HG03139 (cell line): ENCODE measurements around the gene CACNA1S.
A peak's percentile ranks its signal among the peaks of the same experiment; 100 is the strongest.

Experiments used
- ATAC-seq: cut with Tn5 transposase; IDR thresholded peaks from one replicate; pipeline ENCODE4 v1.9.1; 2021; ENCODE audit not compliant: unreplicated experiment

CACNA1S gene

DNA sequence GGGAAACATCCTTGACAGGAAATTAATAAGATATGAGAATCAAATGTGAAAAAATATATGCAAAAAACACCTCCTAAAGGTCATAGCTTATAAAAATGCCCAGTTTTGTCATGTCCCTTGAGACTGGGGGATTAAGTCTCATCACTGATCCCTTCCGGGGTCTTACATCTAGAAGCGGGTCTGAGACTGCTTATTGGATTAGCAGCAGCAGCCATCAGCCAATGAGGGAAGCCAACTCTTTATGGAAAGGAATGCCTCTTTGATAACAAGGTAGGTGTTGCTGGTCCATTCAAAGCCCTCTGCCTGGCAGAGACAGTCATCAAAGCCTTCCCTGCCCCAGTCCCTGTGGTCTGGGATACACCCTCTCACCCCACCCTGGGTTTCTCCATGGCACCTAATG lies 3.9 kb upstream of the CACNA1S start:
- ATAC-seq: no peak

DNA sequence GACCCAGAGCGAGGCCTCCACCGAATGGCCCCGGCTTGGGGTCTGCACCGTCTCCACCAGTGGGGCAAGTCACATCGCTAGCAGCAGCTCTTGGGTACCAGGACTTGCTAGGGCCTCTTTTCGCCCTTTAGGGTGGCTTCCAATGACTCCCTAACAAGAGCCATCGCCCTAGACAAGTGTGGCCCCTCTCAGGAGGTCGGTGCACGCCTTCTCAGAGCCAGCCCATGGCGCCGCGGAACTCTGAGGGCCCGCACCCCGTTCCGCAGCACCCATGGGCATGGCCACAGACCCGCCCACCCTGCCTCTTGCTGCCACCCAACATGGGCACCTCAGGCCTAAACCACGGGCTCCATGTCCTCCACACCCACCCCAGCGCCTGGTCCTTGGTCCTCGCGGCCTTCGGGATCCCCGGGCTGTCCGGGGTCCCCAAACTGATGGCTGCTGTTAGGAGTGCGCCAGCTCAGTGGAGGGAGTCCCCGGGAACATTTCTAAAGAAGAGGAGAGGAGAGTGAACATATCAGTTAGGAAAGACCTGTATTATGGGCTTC lies 3.2 kb upstream of the CACNA1S start:
- ATAC-seq: no peak

DNA sequence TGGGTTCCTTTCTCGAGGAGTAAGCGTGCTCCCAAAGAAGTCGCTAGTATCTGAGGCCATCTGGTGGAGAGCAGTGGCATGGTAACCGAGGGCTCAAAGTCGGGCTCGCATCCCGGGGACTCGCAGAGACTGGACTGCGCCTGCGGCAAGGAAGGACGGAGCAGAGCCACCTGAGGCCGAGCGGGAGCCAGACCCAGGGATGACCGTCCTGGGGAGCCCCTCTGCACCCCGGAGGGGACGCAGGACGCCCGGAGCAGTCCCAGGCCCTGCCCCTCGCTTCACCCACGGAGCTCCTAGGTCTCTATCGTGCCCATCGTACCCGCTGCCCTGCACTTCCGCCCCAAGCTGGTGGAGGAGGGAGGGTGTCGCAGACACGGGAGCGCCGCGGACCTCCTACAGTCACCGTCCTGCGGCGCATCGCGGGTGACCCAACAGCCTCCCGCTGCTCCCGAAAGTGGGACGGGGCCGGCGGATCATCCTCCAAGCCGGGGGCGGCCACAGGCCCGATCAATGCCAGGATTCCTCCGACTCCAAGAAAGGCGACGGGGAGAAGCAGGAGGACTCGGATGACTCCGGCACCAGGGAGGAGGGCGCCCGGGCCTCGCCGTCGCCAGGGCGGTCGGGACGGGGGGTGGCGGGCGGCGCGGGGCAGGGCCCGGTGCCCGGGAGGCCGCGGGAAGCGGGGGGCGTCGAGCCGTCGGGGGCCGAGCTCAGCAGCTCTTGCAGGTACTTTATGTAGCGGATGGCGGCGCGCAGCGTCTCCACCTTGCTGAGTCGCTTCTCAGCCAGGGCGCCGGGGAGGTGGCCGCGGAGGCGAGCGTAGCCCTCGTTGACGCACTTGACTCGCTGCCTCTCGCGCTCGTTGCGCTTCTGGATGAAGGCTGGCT lies 2.3 kb upstream of the CACNA1S start:
- peak; percentile 87 for ATAC-seq

DNA sequence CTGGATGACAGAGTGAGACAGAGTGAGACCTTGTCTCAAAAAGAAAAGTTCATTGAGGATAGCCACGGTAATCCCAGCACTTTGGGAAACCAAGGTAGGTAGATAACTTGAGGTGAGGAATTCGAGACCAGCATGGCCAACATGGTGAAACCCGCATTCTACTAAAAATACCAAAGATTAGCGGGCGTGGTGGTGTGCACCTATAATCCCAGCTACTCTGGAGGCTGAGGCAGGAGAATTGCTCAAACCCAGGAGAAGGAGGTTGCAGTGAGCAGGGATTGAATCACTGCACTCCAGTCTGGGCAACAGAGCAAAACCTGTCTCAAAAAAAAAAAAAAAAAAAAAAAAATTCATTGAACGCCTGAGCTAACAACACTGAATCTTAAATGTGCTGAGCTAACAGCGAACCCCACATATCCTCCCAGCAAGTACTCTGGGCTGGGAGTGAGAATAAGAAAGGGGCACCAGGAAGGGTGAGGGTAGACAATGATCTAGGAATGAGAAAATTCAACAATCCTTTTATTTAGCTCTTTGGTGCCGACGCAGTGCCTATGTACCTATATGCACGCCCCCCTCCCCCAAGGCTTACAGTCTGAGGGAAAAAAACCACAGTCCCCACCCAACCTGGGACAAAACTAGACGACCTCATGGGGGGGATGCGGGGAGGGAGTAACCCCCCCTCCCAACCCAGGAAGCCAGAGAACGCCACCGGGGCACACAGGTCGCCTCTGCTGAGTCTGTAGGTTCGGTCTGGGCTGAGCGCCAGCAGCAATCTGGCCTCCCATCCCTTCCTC lies 1.4 kb upstream of the CACNA1S start:
- no peak for ATAC-seq

DNA sequence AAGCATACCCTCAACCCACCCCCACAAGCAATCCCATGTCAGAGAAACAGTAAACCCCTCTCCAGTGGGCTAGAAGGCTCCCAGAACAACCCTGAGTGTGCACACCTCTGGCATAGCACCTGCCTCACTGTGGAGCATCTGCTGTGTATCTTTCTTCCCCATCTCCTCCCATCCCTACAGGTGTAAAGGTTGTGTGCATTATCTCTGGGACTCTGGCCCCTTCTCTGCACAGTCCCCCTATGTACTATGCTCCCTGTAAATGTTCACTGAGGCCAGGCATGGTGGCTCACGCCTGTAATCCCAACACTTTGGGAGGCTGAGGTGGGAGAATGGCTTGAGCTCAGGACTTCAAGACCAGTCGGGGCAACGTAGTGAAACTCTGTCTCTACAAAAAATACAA lies 700 bp upstream of the CACNA1S start:
- ATAC-seq: no peak

DNA sequence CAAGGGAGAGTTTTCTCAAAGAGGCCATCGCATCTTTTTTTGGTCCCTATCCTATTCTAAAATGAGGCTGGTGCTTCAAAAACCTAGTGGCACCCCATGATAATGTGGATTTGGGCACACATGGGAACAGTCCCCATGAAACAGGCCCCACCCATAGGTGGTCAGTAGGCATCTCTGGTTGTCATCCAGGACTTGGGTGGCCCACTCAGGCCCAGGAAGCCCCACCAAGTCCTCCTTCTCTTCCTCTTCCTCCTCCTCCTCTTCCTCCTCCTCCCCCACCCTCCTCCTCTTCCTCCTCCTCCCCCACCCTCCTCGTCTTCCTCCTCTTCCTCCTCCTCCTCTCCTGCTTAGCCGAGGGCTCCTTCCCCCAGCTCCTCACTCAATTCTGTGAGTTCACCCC lies 554 bp downstream of the CACNA1S start:
- ATAC-seq: no peak

DNA sequence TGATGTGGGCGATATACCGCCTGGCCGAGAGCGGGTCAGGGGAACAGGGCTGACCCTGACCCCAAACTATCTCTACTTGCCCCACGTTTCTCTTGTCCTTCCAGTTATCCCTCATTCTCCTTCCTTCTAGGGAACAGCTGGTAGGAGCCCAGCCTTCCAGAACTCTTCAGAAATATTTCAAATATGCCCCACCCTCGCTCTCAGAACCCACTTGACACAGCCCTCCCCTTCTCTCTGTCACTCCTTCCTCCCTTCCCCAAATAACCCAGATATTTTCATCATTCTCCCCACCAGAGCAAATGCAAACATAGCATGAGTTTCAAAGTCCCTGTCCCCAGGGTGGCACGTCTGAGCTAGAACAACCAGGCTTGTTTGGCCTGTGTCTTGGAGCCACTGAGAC lies 1.1 kb downstream of the CACNA1S start:
- no peak for ATAC-seq

DNA sequence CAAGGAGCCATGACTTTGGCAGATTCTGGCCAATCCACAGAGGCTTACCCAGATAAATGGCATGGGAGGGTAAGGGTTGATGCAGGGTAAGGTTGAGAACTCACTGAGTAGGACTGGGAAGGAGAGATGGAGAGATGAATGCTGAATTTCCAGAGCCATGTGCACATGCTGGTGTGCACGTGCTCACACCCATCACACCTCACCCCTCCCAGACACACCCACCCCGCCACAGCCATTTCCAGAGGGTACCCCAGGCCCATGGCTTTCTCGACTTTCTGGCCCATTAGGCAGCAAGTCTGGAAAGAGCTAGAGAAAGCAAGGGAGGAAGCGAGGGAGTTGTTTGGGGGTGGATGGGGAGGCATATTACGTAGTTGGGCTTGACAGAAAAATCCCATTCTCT lies 1.6 kb downstream of the CACNA1S start:
- ATAC-seq: no peak

DNA sequence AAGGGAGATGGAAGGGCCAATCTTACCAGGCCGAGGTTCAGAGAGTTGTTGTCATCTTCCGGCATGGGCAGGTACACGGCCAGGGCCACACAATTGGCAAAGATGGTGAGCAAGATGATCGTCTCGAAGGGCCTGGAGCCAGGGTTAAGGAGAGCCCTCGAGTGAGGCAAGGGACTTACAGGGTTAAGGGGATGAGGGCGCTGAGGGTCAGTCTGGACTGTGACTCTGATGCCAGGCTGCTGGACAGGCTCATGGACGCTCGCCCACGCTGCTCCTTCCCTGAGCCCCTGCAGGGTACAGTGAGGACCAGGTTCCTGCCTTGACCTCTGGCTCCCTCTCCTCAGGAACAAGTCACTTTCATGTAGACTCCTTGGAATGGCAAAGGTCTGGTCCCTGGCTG lies 2.1 kb downstream of the CACNA1S start:
- no peak for ATAC-seq

DNA sequence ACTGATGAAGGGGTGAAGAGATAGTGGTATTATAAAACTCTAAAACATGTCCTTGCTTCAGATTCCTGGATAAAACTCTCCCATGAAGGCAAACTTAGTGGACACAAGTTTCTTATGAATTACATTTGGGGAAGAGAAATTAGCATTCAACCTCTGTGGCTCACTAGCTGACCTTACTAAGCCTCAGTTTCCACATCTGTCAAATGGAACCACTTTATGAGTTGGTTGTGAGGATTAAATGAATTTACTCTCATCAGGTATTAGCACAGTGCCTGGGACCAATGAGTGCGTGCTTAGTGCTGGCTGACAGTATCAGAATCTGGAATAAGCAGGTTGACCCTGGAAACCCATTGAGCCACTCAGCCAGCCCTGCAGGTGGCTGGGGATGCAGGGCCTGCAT lies 2.6 kb downstream of the CACNA1S start:
- ATAC-seq: no peak

DNA sequence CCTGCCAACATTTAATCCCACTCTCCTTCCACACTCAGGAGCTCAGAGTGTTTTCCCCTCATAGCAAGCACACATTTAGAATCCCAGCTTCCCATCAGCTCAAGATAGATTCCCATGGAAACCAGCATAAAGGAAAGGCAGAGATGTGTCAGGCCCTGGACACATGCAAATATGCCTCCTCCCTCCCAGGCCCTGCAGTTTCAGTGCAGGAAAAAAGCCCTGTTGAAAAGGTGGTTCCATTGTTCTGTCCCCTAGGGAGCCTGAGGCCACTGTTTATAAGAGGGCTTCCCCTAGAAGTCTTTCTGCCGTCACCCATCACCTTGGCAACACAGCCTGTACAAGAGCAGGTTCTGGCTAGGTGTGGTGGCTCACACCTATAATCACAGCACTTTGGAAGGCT lies 3.6 kb downstream of the CACNA1S start:
- no peak for ATAC-seq

DNA sequence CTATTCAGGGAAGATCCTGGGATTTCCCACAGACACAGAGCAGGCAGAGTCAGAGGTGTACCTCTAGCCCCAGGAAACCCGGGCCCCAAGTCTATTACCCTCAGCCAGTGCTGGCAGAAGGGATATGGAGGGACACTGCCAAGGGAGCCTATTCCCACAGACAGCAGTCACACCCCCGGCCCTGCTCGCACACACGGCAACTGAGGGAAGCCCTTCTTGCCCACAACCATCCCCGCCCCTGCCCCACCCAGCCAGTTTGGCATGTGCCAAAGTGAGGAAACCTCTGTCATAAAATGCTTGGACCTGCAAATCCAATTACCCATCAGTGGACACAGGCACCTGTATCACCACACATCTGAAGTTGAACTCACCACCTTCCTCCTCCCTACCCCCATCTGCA lies 6.5 kb downstream of the CACNA1S start:
- ATAC-seq: no peak

DNA sequence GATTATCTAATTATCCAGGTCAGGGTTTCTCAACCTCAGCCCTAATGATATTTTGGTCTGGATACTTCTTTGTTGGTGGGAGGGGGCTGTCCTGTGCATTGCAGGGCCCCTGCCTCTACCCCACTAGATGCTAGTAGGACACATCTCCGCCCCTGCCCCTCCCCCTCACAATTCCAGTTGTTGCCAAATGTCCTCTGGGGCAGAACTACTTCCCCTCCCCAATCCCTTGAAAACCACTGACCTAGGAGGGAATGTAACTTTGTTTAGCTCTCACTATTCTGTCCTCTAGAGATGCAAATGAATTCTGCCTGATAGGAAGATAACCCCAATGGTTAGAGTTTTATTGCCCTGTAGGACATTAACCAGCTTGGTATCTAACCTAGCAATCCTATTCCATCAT lies 8.1 kb downstream of the CACNA1S start:
- no peak for ATAC-seq

DNA sequence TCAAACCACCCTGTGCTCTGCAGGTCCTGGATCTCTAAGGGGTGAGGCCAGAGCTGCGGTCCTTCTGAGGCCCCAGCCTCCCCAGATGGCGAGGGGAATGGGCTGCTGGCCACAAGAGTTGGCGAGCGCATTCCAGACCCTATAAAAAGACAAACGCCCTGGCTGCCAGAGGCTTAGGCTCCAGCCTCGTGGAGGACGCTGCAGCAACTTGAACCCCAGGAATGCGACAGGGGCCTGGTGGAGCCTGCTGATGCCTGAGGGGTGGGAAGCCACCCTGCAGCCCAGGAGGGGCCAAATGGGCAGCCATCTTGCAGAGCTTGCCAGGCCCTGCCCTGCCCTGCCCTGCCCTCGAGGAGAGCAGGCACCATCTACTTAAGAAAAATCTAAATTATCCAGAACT lies 8.6 kb downstream of the CACNA1S start:
- no peak for ATAC-seq

DNA sequence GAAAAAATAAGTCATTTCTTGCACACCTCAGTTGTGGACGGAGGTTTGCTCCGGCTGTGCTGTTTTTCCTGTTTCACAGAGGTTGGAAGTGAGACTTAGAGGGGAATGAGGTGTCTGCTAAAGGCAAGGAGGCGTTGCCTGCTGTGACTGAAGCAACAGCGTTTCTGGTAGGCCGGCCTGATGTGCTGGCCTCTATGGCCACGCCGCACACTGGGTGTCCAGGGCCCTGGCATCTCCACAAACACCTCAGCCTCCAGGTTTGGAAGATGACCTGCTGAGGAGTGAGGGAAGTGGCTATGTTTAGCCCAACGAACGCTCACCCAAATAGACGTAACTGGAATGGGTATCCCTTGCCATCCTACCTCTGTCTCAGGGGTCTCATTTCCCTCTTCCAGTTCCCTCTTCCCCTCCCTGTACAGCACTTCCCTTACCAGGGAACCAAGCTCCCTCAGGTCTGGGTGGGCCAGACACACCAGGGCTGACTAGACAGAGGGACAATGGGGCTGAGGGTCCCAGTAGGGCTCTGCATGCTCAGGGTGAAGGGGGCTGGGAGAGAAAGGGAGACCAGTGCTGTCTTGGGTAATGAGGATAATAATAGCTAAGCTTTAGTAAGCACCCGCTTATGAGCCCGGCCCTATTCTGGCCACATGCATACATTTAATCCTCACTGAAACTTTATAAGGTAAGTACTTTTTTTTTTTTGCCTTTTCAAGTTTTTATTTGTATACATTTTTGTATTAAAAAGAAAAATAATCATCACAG lies 11.9 kb downstream of the CACNA1S start:
- ATAC-seq: no peak

DNA sequence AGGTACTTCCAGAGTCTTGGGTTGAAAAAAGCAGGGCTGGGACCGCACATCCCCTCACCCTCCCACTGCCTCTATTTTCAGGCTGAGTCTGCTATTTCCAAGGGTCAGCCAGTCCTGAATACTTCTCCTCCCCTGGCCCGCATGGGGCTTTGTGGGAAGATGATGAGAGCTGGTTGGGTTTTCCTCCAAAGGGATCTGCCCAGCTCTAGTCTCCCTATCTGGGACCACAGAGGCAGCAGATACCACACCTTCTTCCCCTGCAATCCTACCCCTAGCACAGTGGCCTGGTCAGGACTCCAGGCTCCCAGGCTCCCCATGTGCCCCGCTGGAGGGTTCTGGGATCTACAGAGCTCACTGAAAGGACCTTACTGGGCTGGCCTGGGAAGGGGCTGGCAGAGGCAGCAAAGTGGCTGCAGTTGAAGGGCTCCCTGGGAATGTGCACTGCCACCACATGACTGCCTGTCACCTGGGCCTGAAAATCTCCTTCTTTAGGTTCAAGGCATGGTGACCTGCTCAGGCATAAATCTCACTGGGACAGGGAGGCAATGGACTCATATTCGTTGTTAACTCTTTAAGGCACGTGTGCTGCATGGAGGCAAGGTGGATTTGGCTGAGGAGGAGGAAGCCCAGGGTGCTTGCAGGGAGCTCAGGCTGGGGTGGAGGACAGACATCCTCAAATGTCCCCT lies 13.1 kb downstream of the CACNA1S start:
- no peak for ATAC-seq

DNA sequence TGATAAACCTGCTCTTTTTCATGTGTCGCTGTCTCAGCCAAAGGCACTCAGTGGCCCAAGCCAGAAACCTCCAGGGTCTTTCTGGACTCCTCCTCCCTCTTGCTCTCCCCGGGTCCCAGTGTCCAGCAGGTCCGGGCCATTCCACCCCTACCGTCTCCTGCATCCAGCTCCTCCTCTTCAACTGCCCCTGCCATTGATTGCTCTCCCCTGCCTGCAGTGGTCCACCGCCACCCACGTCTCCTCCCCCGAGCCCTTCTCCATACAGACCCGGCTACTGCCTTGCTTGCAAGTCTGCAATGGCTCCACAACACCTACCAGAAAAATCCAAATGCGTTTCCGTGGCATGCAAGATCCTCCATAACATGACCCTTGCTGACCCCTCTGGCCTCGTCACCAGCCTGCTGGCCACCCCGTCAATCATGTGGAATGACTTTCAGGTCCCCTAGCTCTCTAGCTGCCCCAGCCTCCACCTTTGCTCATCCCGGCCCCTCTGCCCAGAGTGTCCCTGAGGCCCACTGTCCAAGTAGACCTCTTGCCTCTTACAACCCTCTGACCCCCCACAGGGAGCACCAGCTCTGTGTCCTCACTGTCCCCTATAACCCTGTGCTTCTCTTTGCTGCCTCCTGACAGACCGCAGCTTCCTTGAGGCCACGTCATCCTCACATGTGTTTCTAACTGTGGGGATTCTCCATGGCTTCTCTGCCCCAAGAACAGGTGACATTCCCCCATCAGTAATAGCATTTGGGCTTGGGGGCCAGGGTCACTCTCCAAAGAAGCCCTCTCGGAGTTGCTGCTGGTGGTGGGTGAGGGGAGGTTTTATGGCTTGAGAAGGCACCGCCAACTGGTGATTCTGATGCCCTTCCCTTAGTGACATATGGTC lies 15.0 kb downstream of the CACNA1S start:
- ATAC-seq: no peak

DNA sequence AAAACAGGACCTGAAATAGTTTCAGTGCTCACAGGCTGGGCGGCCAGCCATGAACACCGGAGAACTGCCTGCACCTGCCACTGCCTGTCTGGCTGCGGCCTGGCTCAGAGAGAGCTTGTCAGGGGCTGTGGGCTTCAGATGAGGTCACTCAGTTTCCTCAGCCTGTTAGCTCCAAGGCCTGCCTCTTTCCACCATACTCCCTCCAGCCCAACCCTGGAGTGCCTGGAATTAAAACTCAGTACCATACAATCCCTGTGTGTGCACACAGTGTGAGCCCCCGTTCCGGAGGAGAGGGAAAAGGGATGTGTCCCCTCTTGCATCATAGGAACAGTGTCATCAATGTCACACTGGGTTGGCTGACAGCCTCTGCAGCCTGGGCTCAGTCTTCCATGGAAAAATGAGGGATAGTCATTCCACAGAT lies 16.2 kb downstream of the CACNA1S start:
- no peak for ATAC-seq

DNA sequence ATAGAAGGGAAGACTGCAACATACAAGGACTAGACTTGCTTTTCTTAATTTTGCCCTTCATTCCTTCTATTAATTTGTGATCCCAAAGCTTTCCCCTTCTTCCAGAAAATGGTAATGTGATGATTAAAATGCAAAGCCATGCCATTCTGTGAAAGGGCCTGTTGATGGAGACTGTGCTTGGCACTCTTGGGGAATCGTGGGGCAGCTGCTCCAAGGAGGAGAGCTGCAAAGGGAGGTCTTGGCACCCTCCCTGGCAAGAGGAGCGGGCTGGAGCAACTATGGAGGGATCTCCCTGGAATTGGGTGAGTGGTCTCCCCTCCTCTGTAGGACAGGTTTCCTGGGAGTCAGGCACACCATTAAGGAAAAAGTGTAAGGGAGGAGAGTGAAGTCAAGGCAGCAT lies 16.6 kb downstream of the CACNA1S start:
- ATAC-seq: no peak

DNA sequence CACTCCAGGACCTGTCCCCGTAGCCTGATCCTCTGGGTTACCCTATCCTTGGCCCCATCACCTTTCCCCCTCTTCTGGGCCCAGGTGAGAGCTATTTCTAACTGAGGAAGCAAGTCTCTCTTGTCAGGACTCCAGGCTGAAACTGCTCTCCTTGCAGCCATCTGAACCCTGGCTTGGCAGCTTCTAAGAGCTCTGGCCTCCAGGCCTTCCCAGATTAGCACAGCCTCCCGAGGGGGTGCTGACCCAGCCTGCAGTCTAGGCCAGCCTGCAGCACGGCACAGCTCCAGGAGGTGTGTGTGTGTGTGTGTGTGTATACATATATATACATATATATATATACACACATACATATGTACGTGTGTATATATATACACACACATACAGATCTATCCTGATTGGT lies 17.4 kb downstream of the CACNA1S start:
- no peak for ATAC-seq
